SK-N-SH treated with all-trans-retinoic acid at 6 μM for 48 hours (cell line): ENCODE data around the gene CNTNAP1.

Experiments
- ATAC-seq: fragments of 200-7000 bp; cut with Tn5 transposase; 3 replicates; pipeline ENCODE4 v1.9.1; 2020; ENCODE audit warnings: mild to moderate bottlenecking, moderate library complexity
- ARNTL ChIP-seq: fragments of 450-650 bp; formaldehyde crosslinking; IDR thresholded peaks from 2 replicates; pipeline ENCODE4 v1.5.0; 2020; ENCODE audit warnings: low read depth, mild to moderate bottlenecking, moderate library complexity, borderline replicate concordance
- CREB5 ChIP-seq: fragments of 250-450 bp; sonication (Bioruptor Pico); IDR thresholded peaks from 2 replicates; pipeline ENCODE4 v1.5.1; 2020; ENCODE audit warnings: low read depth, mild to moderate bottlenecking, moderate library complexity
- CSDC2 ChIP-seq: fragments of 250-450 bp; sonication (Bioruptor Pico); IDR thresholded peaks from 2 replicates; pipeline ENCODE4 v1.5.0; 2020; ENCODE audit warnings: mild to moderate bottlenecking, moderate library complexity
- CSRNP3 ChIP-seq: fragments of 250-450 bp; sonication (Bioruptor Pico); IDR thresholded peaks from 2 replicates; pipeline ENCODE4 v1.5.1; 2021; ENCODE audit warnings: mild to moderate bottlenecking, moderate library complexity
- ESRRG ChIP-seq: fragments of 250-450 bp; sonication (Bioruptor Pico); IDR thresholded peaks from 2 replicates; pipeline ENCODE4 v1.6.1; 2021; ENCODE audit warnings: mild to moderate bottlenecking
- ISL1 ChIP-seq: fragments of 250-450 bp; sonication (Bioruptor Pico); IDR thresholded peaks from 2 replicates; pipeline ENCODE4 v2.1.2; 2022; ENCODE audit warnings: mild to moderate bottlenecking, moderate library complexity
- OSR1 ChIP-seq: fragments of 250-450 bp; sonication (Bioruptor Pico); IDR thresholded peaks from 2 replicates; pipeline ENCODE4 v1.8.0; 2022; ENCODE audit warnings: moderate library complexity, mild to moderate bottlenecking, inconsistent platforms
- POU6F1 ChIP-seq: fragments of 250-450 bp; sonication (Bioruptor Pico); IDR thresholded peaks from 2 replicates; pipeline ENCODE4 v1.8.0; 2021; ENCODE audit warnings: low read depth, mild to moderate bottlenecking, moderate library complexity, borderline replicate concordance
- PPARA ChIP-seq: fragments of 250-450 bp; sonication (Bioruptor Pico); IDR thresholded peaks from 2 replicates; pipeline ENCODE4 v1.5.0; 2020; ENCODE audit warnings: mild to moderate bottlenecking, borderline replicate concordance
- SNAI2 ChIP-seq: fragments of 250-450 bp; sonication (Bioruptor Pico); IDR thresholded peaks from 2 replicates; pipeline ENCODE4 v1.5.0; 2020; ENCODE audit warnings: mild to moderate bottlenecking, moderate library complexity
- TCF4 ChIP-seq: fragments of 250-450 bp; sonication (Bioruptor Pico); IDR thresholded peaks from 2 replicates; pipeline ENCODE4 v1.8.0; 2021; ENCODE audit warnings: mild to moderate bottlenecking, moderate library complexity, borderline replicate concordance
- ZC3H10 ChIP-seq: fragments of 250-450 bp; sonication (Bioruptor Pico); IDR thresholded peaks from 2 replicates; pipeline ENCODE4 v1.5.1; 2021; ENCODE audit warnings: mild to moderate bottlenecking, moderate library complexity
- ZFP3 ChIP-seq: fragments of 250-450 bp; sonication (Bioruptor Pico); IDR thresholded peaks from 2 replicates; pipeline ENCODE4 v1.5.0; 2020; ENCODE audit warnings: mild to moderate bottlenecking, moderate library complexity
- ZNF70 ChIP-seq: fragments of 450-650 bp; formaldehyde crosslinking; IDR thresholded peaks from 2 replicates; pipeline ENCODE4 v1.5.0; 2020; ENCODE audit warnings: mild to moderate bottlenecking, moderate library complexity
- TF ChIP-seq, protein P1 (sequence below): fragments of 250-450 bp; sonication (Bioruptor Pico); IDR thresholded peaks from 2 replicates; pipeline ENCODE4 v1.5.0; 2020; ENCODE audit warnings: mild to moderate bottlenecking, moderate library complexity
- TF ChIP-seq, protein P2 (sequence below): fragments of 250-450 bp; sonication (Bioruptor Pico); IDR thresholded peaks from 2 replicates; pipeline ENCODE4 v1.8.0; 2020; ENCODE audit warnings: mild to moderate bottlenecking, moderate library complexity, borderline replicate concordance

CNTNAP1 gene

GRCh38 chr17:42667088-42667951 is 15.0 kb upstream of the CNTNAP1 start:
- TF ChIP-seq ZFP3 (CRISPR knock-in tag) (no peak), CSDC2 (CRISPR knock-in tag) (no peak), POU6F1 (CRISPR knock-in tag) (no peak)
- peak; percentile 95 for ATAC-seq

DNA sequence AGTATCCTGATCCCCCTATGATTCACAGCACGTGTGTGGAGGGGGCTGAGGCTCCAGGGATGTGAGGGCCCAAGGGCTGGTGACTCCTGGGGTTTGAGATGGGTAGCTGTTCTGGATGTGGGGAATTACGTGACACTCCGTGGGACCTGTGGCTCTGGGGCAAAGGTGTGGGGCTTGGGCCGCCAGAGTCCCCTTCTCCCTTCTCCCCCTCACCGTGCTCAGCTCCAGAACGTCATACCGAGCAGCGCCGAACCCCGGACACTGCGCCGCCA is 12.7 kb upstream of the CNTNAP1 start:
- TF ChIP-seq ARNTL, result no peak
- TF ChIP-seq, protein P1, sequence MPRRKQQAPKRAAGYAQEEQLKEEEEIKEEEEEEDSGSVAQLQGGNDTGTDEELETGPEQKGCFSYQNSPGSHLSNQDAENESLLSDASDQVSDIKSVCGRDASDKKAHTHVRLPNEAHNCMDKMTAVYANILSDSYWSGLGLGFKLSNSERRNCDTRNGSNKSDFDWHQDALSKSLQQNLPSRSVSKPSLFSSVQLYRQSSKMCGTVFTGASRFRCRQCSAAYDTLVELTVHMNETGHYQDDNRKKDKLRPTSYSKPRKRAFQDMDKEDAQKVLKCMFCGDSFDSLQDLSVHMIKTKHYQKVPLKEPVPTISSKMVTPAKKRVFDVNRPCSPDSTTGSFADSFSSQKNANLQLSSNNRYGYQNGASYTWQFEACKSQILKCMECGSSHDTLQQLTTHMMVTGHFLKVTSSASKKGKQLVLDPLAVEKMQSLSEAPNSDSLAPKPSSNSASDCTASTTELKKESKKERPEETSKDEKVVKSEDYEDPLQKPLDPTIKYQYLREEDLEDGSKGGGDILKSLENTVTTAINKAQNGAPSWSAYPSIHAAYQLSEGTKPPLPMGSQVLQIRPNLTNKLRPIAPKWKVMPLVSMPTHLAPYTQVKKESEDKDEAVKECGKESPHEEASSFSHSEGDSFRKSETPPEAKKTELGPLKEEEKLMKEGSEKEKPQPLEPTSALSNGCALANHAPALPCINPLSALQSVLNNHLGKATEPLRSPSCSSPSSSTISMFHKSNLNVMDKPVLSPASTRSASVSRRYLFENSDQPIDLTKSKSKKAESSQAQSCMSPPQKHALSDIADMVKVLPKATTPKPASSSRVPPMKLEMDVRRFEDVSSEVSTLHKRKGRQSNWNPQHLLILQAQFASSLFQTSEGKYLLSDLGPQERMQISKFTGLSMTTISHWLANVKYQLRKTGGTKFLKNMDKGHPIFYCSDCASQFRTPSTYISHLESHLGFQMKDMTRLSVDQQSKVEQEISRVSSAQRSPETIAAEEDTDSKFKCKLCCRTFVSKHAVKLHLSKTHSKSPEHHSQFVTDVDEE (CRISPR knock-in tag), result no peak
- no peak for ATAC-seq

GRCh38 chr17:42669977-42670788 is 12.1 kb upstream of the CNTNAP1 start:
- TF ChIP-seq ZC3H10 (no peak), CSRNP3 (no peak), ZNF70 (CRISPR knock-in tag) (no peak), POU6F1 (CRISPR knock-in tag) (no peak), ZFP3 (CRISPR knock-in tag) (no peak), CREB5 (CRISPR knock-in tag) (no peak), OSR1 (CRISPR knock-in tag) (no peak)
- TF ChIP-seq, protein P2, sequence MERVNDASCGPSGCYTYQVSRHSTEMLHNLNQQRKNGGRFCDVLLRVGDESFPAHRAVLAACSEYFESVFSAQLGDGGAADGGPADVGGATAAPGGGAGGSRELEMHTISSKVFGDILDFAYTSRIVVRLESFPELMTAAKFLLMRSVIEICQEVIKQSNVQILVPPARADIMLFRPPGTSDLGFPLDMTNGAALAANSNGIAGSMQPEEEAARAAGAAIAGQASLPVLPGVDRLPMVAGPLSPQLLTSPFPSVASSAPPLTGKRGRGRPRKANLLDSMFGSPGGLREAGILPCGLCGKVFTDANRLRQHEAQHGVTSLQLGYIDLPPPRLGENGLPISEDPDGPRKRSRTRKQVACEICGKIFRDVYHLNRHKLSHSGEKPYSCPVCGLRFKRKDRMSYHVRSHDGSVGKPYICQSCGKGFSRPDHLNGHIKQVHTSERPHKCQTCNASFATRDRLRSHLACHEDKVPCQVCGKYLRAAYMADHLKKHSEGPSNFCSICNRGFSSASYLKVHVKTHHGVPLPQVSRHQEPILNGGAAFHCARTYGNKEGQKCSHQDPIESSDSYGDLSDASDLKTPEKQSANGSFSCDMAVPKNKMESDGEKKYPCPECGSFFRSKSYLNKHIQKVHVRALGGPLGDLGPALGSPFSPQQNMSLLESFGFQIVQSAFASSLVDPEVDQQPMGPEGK (CRISPR knock-in tag), result no peak
- no peak for ATAC-seq

DNA sequence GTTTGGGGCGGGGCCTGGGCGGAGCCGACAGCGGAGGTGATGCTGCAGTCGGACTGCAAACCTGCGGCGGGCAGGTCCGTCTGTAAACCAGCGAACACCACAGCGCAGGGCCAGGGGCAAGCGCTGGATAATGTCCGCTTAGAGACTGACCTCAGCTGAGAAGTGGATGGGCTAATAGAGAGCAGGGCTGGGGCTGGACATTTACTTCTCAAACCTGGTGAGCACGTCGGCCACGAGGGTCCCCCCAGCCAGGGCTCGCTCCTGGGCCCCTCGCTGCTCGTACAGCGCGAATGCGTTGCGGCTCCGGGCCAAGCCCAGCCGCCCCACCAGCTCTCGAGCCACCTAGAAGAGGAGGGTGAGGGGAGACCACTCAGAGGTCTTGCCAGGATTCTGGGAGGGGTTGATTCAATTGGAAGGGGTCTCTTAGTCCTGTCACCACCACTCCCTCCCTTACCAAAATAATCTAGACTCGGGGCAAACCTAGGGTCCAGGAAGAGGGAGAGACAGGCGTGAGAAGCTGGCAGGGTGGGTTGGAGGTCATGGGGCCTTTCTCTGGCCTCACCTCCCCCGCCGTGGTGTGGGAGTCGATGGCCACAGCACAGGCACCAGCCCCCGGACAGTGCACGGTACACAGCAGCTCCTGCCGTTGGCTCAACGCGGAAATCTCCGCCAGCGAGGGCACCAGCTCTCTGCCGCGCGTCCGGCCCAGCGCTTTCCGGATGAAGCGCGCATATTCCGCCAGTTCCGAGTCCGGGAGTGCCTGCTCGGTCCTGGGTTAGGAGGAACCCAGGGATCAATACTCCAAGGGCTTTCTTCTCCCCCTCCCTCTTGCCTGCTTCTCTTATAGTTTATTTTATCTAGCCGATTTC is 11.3 kb upstream of the CNTNAP1 start:
- ATAC-seq, result no peak
- TF ChIP-seq PPARA (CRISPR knock-in tag) (no peak), ISL1 (no peak), TCF4 (CRISPR knock-in tag) (no peak), ZC3H10 (no peak), SNAI2 (CRISPR knock-in tag) (no peak), OSR1 (CRISPR knock-in tag) (no peak), ZFP3 (CRISPR knock-in tag) (no peak), ESRRG (CRISPR knock-in tag) (no peak), CREB5 (CRISPR knock-in tag) (no peak)
- TF ChIP-seq, protein P1 (CRISPR knock-in tag), result no peak
